Epithelial cell of esophagus (primary cell): ENCODE measurements around the gene FYCO1.
"Not testable (repeated sequence)": the region's sequence is repeated elsewhere in the genome, so short reads cannot be mapped to it uniquely, and the experiment has no call there.

Experiments used
- DNase-seq: peaks from one replicate; pipeline ENCODE4 v3.0.0; 2010; ENCODE audit warnings: low read depth
- H3K4me3 ChIP-seq: 2 replicates; pipeline ENCODE4 v1.5.1; 2011; ENCODE audit warnings: mild to moderate bottlenecking, low read length, control low read depth
- CTCF ChIP-seq: IDR thresholded peaks from 2 replicates; pipeline ENCODE4 v1.5.1; 2011; ENCODE audit warnings: low read depth, mild to moderate bottlenecking, low read length, control low read depth, inconsistent platforms; ENCODE audit not compliant: insufficient read depth; ENCODE audit errors: missing control alignments

Gene FYCO1

GRCh38 chr3:46008058-46008457 is 12.4 kb upstream of the FYCO1 start:
- no peak for TF ChIP-seq CTCF
- no peak overlapping the region for H3K4me3 ChIP-seq
- DNase-seq, result no peak

- no peak for TF ChIP-seq CTCF
- no peak for DNase-seq
- no peak overlapping the region for H3K4me3 ChIP-seq
Observed at GRCh38 chr3:46007280-46007679, 11.7 kb upstream of the FYCO1 start.

GRCh38 chr3:46006238-46007032 is 10.8 kb upstream of the FYCO1 start:
- TF ChIP-seq CTCF, result no peak
- DNase-seq, result peak; percentile 63
- H3K4me3 ChIP-seq, result no peak overlapping the region

GRCh38 chr3:46003706-46004105 is 8.1 kb upstream of the FYCO1 start:
- H3K4me3 ChIP-seq, DNase-seq: not testable (repeated sequence)

- TF ChIP-seq CTCF, result no peak
- no peak overlapping the region for H3K4me3 ChIP-seq
- DNase-seq, result no peak
Observed at GRCh38 chr3:46001178-46001577, 5.6 kb upstream of the FYCO1 start.

GRCh38 chr3:45997942-45998341 is 2.3 kb upstream of the FYCO1 start:
- DNase-seq, result no peak
- no peak for TF ChIP-seq CTCF
- no peak overlapping the region for H3K4me3 ChIP-seq

GRCh38 chr3:45997499-45997898 is 1.9 kb upstream of the FYCO1 start:
- DNase-seq, H3K4me3 ChIP-seq: not testable (repeated sequence)

- H3K4me3 ChIP-seq, result peak overlapping the region; percentile 93
- TF ChIP-seq CTCF, result no peak
- no peak for DNase-seq
Observed at GRCh38 chr3:45994419-45995235, 997 bp downstream of the FYCO1 start.
